GM12873 (cell line): ENCODE results near the gene CYTH1.

ENCODE experiments used
- TF ChIP-seq, protein P1 (sequence below): IDR thresholded peaks from 2 replicates; pipeline ENCODE4 v1.5.1; 2012; ENCODE audit warnings: low read depth, mild to moderate bottlenecking, moderate library complexity, low read length, control low read depth; ENCODE audit not compliant: insufficient read depth; ENCODE audit errors: missing control alignments

CYTH1 gene

GRCh38 chr17:78823282-78824046 is 41.4 kb upstream of the CYTH1 start:
- TF ChIP-seq, protein P1, sequence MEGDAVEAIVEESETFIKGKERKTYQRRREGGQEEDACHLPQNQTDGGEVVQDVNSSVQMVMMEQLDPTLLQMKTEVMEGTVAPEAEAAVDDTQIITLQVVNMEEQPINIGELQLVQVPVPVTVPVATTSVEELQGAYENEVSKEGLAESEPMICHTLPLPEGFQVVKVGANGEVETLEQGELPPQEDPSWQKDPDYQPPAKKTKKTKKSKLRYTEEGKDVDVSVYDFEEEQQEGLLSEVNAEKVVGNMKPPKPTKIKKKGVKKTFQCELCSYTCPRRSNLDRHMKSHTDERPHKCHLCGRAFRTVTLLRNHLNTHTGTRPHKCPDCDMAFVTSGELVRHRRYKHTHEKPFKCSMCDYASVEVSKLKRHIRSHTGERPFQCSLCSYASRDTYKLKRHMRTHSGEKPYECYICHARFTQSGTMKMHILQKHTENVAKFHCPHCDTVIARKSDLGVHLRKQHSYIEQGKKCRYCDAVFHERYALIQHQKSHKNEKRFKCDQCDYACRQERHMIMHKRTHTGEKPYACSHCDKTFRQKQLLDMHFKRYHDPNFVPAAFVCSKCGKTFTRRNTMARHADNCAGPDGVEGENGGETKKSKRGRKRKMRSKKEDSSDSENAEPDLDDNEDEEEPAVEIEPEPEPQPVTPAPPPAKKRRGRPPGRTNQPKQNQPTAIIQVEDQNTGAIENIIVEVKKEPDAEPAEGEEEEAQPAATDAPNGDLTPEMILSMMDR: peak; percentile 32

DNA sequence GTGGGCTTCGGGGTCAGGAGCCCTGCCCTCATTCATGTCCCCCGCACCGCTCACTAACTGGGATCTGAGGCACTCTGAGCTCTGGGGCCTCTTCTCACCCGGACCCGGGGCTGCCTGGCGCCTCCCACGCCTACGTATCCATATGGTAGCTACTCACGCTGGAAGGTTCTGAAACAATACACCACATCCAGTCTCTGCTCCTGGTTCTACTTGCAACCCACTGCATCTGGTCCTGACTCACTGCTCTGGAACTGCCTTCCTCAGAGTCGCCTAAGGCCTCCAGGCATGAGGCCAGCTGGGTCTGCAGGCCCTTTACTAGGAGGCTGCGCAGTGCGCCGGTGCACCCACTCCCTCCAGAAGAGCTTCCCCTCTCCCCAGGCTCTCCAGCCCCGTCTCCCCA is 40.5 kb upstream of the CYTH1 start:
- TF ChIP-seq, protein P1: no peak

- TF ChIP-seq, protein P1: no peak
Observed at GRCh38 chr17:78821961-78822360, 39.9 kb upstream of the CYTH1 start.

DNA sequence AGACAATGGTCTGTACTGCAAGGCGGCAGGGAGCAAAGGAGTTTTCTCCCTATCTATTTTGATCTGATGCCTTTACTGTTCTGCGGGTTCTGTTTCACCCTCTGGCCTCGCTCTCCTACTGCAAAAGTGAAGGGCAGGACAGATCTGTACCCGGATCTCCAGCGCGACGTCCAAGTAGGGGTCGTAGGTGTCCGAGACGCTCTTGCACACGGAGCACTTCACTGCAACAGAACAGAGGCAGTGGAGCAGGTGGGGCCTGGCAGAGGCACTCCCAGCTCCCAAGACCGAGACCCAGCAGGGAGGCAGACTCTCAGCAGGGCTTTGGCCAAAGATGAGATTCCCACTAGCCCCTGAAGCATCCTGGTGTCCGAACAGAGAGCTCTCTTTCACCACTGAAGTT is 38.8 kb upstream of the CYTH1 start:
- TF ChIP-seq, protein P1: no peak

DNA sequence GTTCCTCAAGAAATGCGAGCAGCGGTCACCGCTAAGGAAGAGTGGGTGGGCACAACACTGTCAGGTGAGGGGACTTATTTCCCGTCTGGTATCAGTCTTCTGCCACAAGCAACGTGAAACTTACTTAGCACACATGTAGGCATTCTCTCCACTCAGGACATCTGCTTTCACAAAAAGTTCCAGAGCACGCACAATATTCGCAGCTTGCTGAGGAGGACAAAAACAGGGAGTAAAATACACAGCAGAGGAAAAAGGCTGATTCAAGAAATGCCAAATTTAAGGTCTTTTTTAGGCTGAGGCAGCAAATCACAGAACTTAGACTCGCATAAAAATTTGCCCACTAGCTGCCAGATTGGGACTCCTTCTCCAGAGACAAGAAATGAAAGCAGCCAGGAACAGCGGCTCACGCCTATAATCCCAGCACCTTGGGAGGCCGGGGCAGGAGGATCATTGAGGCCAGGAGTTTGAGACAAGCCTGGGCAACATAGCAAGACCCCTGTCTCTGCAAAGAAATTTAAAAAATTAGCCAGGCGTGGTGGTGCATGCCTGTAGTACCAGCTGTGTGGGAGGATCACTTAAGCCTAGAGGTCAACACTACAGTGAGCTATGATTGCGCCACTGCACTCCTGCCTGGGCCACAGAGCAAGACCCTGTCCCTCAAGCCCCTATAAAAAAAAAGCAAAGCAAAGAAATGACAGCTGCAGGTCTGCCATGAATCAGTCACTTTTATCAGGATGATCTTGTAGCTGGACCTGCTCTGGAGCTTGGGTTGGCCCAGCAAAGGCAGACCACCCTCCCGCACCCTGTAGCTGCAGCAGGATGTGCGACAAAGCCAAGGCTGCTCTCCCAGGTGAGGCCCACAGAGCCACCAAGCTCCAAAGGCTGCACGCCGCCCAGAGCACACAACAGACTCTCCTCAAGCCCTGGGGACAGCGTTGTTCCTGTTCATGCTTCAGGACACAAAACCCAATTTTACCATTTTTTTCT is 38.0 kb upstream of the CYTH1 start:
- TF ChIP-seq, protein P1: no peak

- TF ChIP-seq, protein P1: no peak
Observed at GRCh38 chr17:78819402-78819801, 37.3 kb upstream of the CYTH1 start.

- TF ChIP-seq, protein P1: no peak
Observed at GRCh38 chr17:78818932-78819331, 36.9 kb upstream of the CYTH1 start.
